Esophagus squamous epithelium (tissue), 4 donors: ENCODE data around the gene POLD4.

ENCODE experiments used
- CTCF ChIP-seq, 6 experiments: fragments of 450-650 bp in 4 of 6; fragments of 200-600 bp in 2 of 6; sonication (generic) in 2 of 6; IDR thresholded peaks; one replicate each; pipeline ENCODE4 v1.5.1; 2016 to 2019; ENCODE audit warnings: antibody characterized with exemption in 6 of 6, mild to moderate bottlenecking in 4 of 6, moderate library complexity in 4 of 6
- POLR2A ChIP-seq, 4 donors: fragments of 450-650 bp; IDR thresholded peaks; one replicate each; pipeline ENCODE4 v1.6.1; 2017; ENCODE audit warnings: antibody characterized with exemption in 4 of 4, mild to moderate bottlenecking in 4 of 4, moderate library complexity in 3 of 4

GRCh38 chr11:67381244-67381972, 28.1 kb upstream of the POLD4 start:
- TF ChIP-seq POLR2A (IDR thresholded peaks at IDR 0.05) (no peak), CTCF (IDR thresholded peaks at IDR 0.05) (no peak)
